B cell (primary cell): ENCODE data around the gene MAPT. TPM values are rescaled to one million over a fixed set of nuclear protein-coding genes. Genes with fewer than 3 reads are reported as not detected.
"Not testable (repeated sequence)": the region's sequence is repeated elsewhere in the genome, so short reads cannot be mapped to it uniquely, and the experiment has no call there.

Experiments
- ATAC-seq: fragments of 200-7000 bp; cut with Tn5 transposase; one replicate; pipeline ENCODE4 v1.10.0; 2021; ENCODE audit warnings: low read depth, mild to moderate bottlenecking, moderate number of reproducible peaks, moderate library complexity
- CTCF ChIA-PET: fragments of 350-600 bp; sonication (Branson Sonifier 250); formaldehyde crosslinking; loops from one replicate; lab custom pipeline; 2021; ENCODE audit warnings: antibody characterized with exemption, inconsistent platforms; lab: Charles Lee
- POLR2A ChIA-PET: fragments of 350-600 bp; sonication (Branson Sonifier 250); formaldehyde crosslinking; loops from one replicate; lab custom pipeline; 2021; ENCODE audit warnings: antibody characterized with exemption; lab: Charles Lee
- DNase-seq: peaks from one replicate; pipeline ENCODE4 v3.0.0; 2013
- H2AFZ ChIP-seq: 2 replicates; pipeline ENCODE4 v1.6.1; 2012; ENCODE audit warnings: mild to moderate bottlenecking, low read depth, low read length; ENCODE audit not compliant: insufficient read depth, poor library complexity, severe bottlenecking
- H3K27ac ChIP-seq, 2 donors: 1 replicate in 1 of 2; 2 replicates in 1 of 2; pipeline ENCODE4 v1.5.1; 2012 to 2013; ENCODE audit warnings: low read length in 2 of 2, mild to moderate bottlenecking in 2 of 2, moderate library complexity in 1 of 2
- H3K27me3 ChIP-seq, 4 experiments: fragments of 200-600 bp in 1 of 4; sonication (generic) in 1 of 4; replicated peaks in 1 of 4; 1 replicate in 2 of 4; 2 replicates in 2 of 4; pipeline versions ENCODE4 v1.6.1 to v1.7.0; 2013 to 2016; ENCODE audit warnings: low read length in 3 of 4, mild to moderate bottlenecking in 2 of 4, mixed read lengths in 1 of 4, moderate library complexity in 1 of 4; ENCODE audit not compliant: insufficient read depth in 4 of 4, control insufficient read depth in 3 of 4; ENCODE audit errors: control extremely low read depth in 1 of 4
- H3K36me3 ChIP-seq, 2 experiments: replicated peaks in 1 of 2; 1 replicate in 1 of 2; 2 replicates in 1 of 2; pipeline versions ENCODE4 v1.6.1 to v1.7.1; 2013; ENCODE audit warnings: low read length in 1 of 2; ENCODE audit not compliant: insufficient read depth in 2 of 2, control insufficient read depth in 1 of 2; ENCODE audit errors: control extremely low read depth in 1 of 2, extremely low read depth in 1 of 2
- H3K4me1 ChIP-seq, 2 donors: fragments of 200-600 bp in 1 of 2; sonication (generic) in 1 of 2; 1 replicate in 1 of 2; 2 replicates in 1 of 2; pipeline versions ENCODE4 v1.5.1 to v1.6.1; 2013 to 2017; ENCODE audit warnings: low read length in 2 of 2; ENCODE audit not compliant: control insufficient read depth in 2 of 2, insufficient read depth in 2 of 2
- H3K4me2 ChIP-seq: replicated peaks from 2 replicates; pipeline ENCODE3; 2012; ENCODE audit warnings: mild to moderate bottlenecking, low read depth, low read length; ENCODE audit not compliant: poor library complexity, severe bottlenecking
- H3K4me3 ChIP-seq, 5 experiments: fragments of 200-600 bp in 1 of 5; sonication (generic) in 1 of 5; 1 replicate in 3 of 5; 2 replicates in 2 of 5; pipeline versions ENCODE4 v1.5.1 to v1.7.0; 2011 to 2016; ENCODE audit warnings: low read length in 4 of 5, mild to moderate bottlenecking in 4 of 5, low read depth in 2 of 5, control low read depth in 1 of 5, moderate library complexity in 1 of 5; ENCODE audit not compliant: insufficient read depth in 1 of 5; ENCODE audit errors: control extremely low read depth in 1 of 5, extremely low read depth in 1 of 5
- H3K79me2 ChIP-seq: fragments of 200-600 bp; sonication (generic); one replicate; pipeline ENCODE4 v1.6.0; 2016; ENCODE audit warnings: low read length; ENCODE audit not compliant: control insufficient read depth, insufficient read depth
- H3K9ac ChIP-seq: fragments of 200-600 bp; sonication (generic); 2 replicates; pipeline ENCODE4 v1.6.1; 2017; ENCODE audit warnings: mild to moderate bottlenecking, low read length, moderate library complexity
- H3K9me3 ChIP-seq, 3 donors: one replicate each; pipeline versions ENCODE4 v1.6.1 to v1.7.1; 2013; ENCODE audit warnings: low read length in 2 of 3; ENCODE audit not compliant: control insufficient read depth in 2 of 3, insufficient read depth in 1 of 3; ENCODE audit errors: control extremely low read depth in 1 of 3
- H4K20me1 ChIP-seq: 2 replicates; pipeline ENCODE4 v1.6.0; 2012; ENCODE audit warnings: mild to moderate bottlenecking, low read length; ENCODE audit not compliant: insufficient read depth, control insufficient read depth, poor library complexity, severe bottlenecking
- H3K27ac Mint-ChIP-seq: one replicate; pipeline ENCODE4 v1.8.0; 2021; ENCODE audit warnings: mixed read lengths
- H3K27me3 Mint-ChIP-seq: one replicate; pipeline ENCODE4 v1.8.0; 2021; ENCODE audit warnings: mixed read lengths
- H3K4me1 Mint-ChIP-seq: one replicate; pipeline ENCODE4 v1.8.0; 2021; ENCODE audit warnings: mixed read lengths
- H3K4me3 Mint-ChIP-seq: one replicate; pipeline ENCODE4 v1.8.0; 2021; ENCODE audit warnings: mixed read lengths
- H3K9me3 Mint-ChIP-seq: one replicate; pipeline ENCODE4 v1.8.0; 2022; ENCODE audit warnings: mixed read lengths; ENCODE audit not compliant: insufficient read depth
- CTCF ChIP-seq: fragments of 200-600 bp; IDR thresholded peaks from one replicate; pipeline ENCODE4 v1.8.0; 2022; ENCODE audit warnings: antibody characterized with exemption, mild to moderate bottlenecking
- EZH2 ChIP-seq: IDR thresholded peaks from 2 replicates; pipeline ENCODE4 v1.6.1; 2012; ENCODE audit warnings: borderline replicate concordance, low read depth, mild to moderate bottlenecking, moderate library complexity, low read length; ENCODE audit not compliant: insufficient read depth, poor library complexity, severe bottlenecking
- WGBS: methylation state at CpG from one replicate; pipeline ENCODE4 v1.1.5; 2013; ENCODE audit warnings: missing lambda C conversion rate; ENCODE audit not compliant: insufficient coverage; 5-methylcytosine and 5-hydroxymethylcytosine counted together
- intact Hi-C: fragments of 100-400 bp; cut with micrococcal nuclease; formaldehyde crosslinking; loops from one replicate; pipeline ENCODE4 v1.10.0; 2022
- polyA plus RNA-seq: library from polyadenylated mRNA; depleted of rRNA; stranded (reverse); fragments of >200 nt; gene quantifications from 2 replicates; pipeline ENCODE4 v1.2.3, GENCODE V29; 2012
- total RNA-seq, 2 donors: library from RNA; stranded (reverse); fragments of 120-200 nt in 1 of 2; gene quantifications; 1 replicate in 1 of 2; 2 replicates in 1 of 2; pipeline versions ENCODE4 v1.2.3 to v1.2.4, GENCODE V29; 2013 to 2022

MAPT gene
- total and polyA plus RNA-seq, 2 donors (not counting 1 experiment from before 2014, with no cell fraction given): 0.13 to 0.20 TPM

- Mint-ChIP-seq H3K4me3 (no peak overlapping the region), H3K27me3 (peaks cover 4% of the 10 kb centered on the region), H3K4me1 (peaks cover under 1% of the 10 kb centered on the region), H3K27ac (no peak overlapping the region), H3K9me3 (no peaks in the 10 kb centered on the region)
- no peaks in the 10 kb centered on the region for H3K9me3 ChIP-seq
- POLR2A ChIA-PET: no interaction called here
- no peak for DNase-seq
- no peak overlapping the region for H2AFZ ChIP-seq
- no peak overlapping the region for H3K27ac ChIP-seq
- no peaks in the 10 kb centered on the region for H3K36me3 ChIP-seq
- no peak overlapping the region for H3K4me3 ChIP-seq
- no peak overlapping the region for H3K9ac ChIP-seq
- ATAC-seq: no peak
- TF ChIP-seq CTCF: no peak
- no peak for TF ChIP-seq EZH2
- H3K4me1 ChIP-seq: peaks cover 0 to under 1% of the 10 kb centered on the region in 2 donors
- WGBS: 90% methylated on average over 7 of the region's 7 CpGs
- intact Hi-C loops: no loop called here
- CTCF ChIA-PET: interaction anchor here (0.7 to 1.2 kb wide), 2 partner anchors 51 to 200 kb away, joined by 3 to 4 read pairs; no protein-coding TSS in a partner anchor
- peaks cover 0 to 5% (median 0%) of the 10 kb centered on the region in 4 experiments for H3K27me3 ChIP-seq
- no peak overlapping the region for H3K4me2 ChIP-seq
- H4K20me1 ChIP-seq: no peaks in the 10 kb centered on the region
- H3K79me2 ChIP-seq: no peaks in the 10 kb centered on the region
These were observed 118.8 kb downstream of the MAPT start for GRCh38 chr17:46013127-46013501.

GRCh38 chr17:46013502-46014165 is 119.3 kb downstream of the MAPT start:
- Histone ChIP-seq H3K9ac (no peak overlapping the region), H3K27me3 (peaks cover 0 to 5% (median 0%) of the 10 kb centered on the region in 4 experiments), H3K4me2 (no peak overlapping the region), H3K9me3 (peaks cover 0 to 2% (median 0%) of the 10 kb centered on the region in 3 donors), H3K36me3 (no peaks in the 10 kb centered on the region), H3K4me1 (peaks cover 0 to 5% of the 10 kb centered on the region in 2 donors), H3K27ac (no peak overlapping the region), H4K20me1 (no peaks in the 10 kb centered on the region), H3K79me2 (no peaks in the 10 kb centered on the region), H2AFZ (no peak overlapping the region), H3K4me3 (no peak overlapping the region)
- ATAC-seq (no peak), DNase-seq (no peak)
- Mint-ChIP-seq H3K27me3 (peaks cover 3% of the 10 kb centered on the region), H3K9me3 (no peaks in the 10 kb centered on the region), H3K4me3 (no peak overlapping the region), H3K4me1 (peaks cover 5% of the 10 kb centered on the region), H3K27ac (no peak overlapping the region)
- CTCF ChIA-PET: interaction anchor here (0.6 to 1.2 kb wide), 2 partner anchors 16 to 199 kb away, joined by 3 to 4 read pairs; no protein-coding TSS in a partner anchor
- whole genome bisulfite sequencing: 92% methylated on average over 9 of the region's 9 CpGs
- POLR2A ChIA-PET: no interaction called here
- intact Hi-C loops: no loop called here
- TF ChIP-seq CTCF (no peak), EZH2 (no peak)

GRCh38 chr17:46019408-46019925 is 125.1 kb downstream of the MAPT start:
- intact Hi-C loops, H3K36me3 ChIP-seq, H3K27me3 Mint-ChIP-seq, H3K9me3 Mint-ChIP-seq, DNase-seq, H3K9me3 ChIP-seq, H2AFZ ChIP-seq, H3K4me3 Mint-ChIP-seq, H3K4me3 ChIP-seq, H3K9ac ChIP-seq, H3K79me2 ChIP-seq, H4K20me1 ChIP-seq, ATAC-seq, H3K27me3 ChIP-seq: not testable (repeated sequence)
- POLR2A ChIA-PET: interaction anchor here (1.0 to 1.7 kb wide), 2 partner anchors 9 to 31 kb away, joined by 4 to 9 read pairs; no protein-coding TSS in a partner anchor
- 91% methylated on average over 6 of the region's 8 CpGs for WGBS
- Mint-ChIP-seq H3K27ac (peak overlapping the region; percentile 98), H3K4me1 (peaks cover 35% of the 10 kb centered on the region)
- H3K4me1 ChIP-seq: peaks cover 20 to 40% of the 10 kb centered on the region in 2 donors
- CTCF ChIA-PET: interaction anchor here (1.0 to 4.5 kb wide), 4 partner anchors 10 to 194 kb away, joined by 4 to 36 read pairs (median 12); no protein-coding TSS in a partner anchor
- peak overlapping the region; percentile 10 for H3K4me2 ChIP-seq
- H3K27ac ChIP-seq: peak overlapping the region; percentile 88 to 93
